Osteoblast (primary cell): ENCODE results near the gene CMPK1. TPM values are rescaled to one million over a fixed set of nuclear protein-coding genes. Genes with fewer than 3 reads are reported as not detected.
A peak's percentile ranks its signal among the peaks of the same experiment; 100 is the strongest.

ENCODE experiments used
- DNase-seq: peaks from one replicate; pipeline ENCODE4 v3.0.0; 2011; ENCODE audit warnings: low spot score, mixed read lengths; ENCODE audit not compliant: insufficient read length; ENCODE audit errors: missing footprints
- H2AFZ ChIP-seq: 2 replicates; pipeline ENCODE4 v1.6.0; 2011; ENCODE audit warnings: mild to moderate bottlenecking, low read length
- H3K27ac ChIP-seq: 2 replicates; pipeline ENCODE4 v1.5.1; 2011; ENCODE audit warnings: mild to moderate bottlenecking, low read depth, low read length, moderate library complexity
- H3K27me3 ChIP-seq: 2 replicates; pipeline ENCODE4 v1.6.0; 2012; ENCODE audit warnings: mild to moderate bottlenecking, control low read depth, inconsistent platforms, low read length, moderate library complexity; ENCODE audit not compliant: insufficient read depth
- H3K36me3 ChIP-seq: 2 replicates; pipeline ENCODE4 v1.5.1; 2011; ENCODE audit warnings: mild to moderate bottlenecking, low read length, control low read depth, moderate library complexity; ENCODE audit not compliant: insufficient read depth
- H3K4me1 ChIP-seq: 2 replicates; pipeline ENCODE4 v1.5.1; 2011; ENCODE audit warnings: mild to moderate bottlenecking, low read length, control low read depth, moderate library complexity; ENCODE audit not compliant: insufficient read depth
- H3K4me2 ChIP-seq: 2 replicates; pipeline ENCODE4 v1.6.0; 2011; ENCODE audit warnings: mild to moderate bottlenecking, low read length; ENCODE audit not compliant: insufficient read depth
- H3K4me3 ChIP-seq: fragments of 200-600 bp; sonication (generic); 3 replicates; pipeline ENCODE4 v1.5.1; 2012; ENCODE audit warnings: mild to moderate bottlenecking, low read length, inconsistent platforms; ENCODE audit not compliant: insufficient read depth
- H3K79me2 ChIP-seq: 2 replicates; pipeline ENCODE4 v1.6.0; 2012; ENCODE audit warnings: mild to moderate bottlenecking, low read length, control low read depth, inconsistent platforms; ENCODE audit not compliant: insufficient read depth
- H3K9me3 ChIP-seq: 2 replicates; pipeline ENCODE4 v1.5.1; 2011; ENCODE audit warnings: low read depth, low read length, control low read depth
- H4K20me1 ChIP-seq: 2 replicates; pipeline ENCODE4 v1.6.0; 2012; ENCODE audit warnings: mild to moderate bottlenecking, low read length, control low read depth; ENCODE audit not compliant: insufficient read depth
- CTCF ChIP-seq: IDR thresholded peaks from 2 replicates; pipeline ENCODE4 v1.5.1; 2011; ENCODE audit warnings: mild to moderate bottlenecking, low read depth, low read length, moderate library complexity; ENCODE audit errors: extremely low read depth
- total RNA-seq: library from RNA; depleted of rRNA; stranded (reverse); fragments of >200 nt; gene quantifications from 2 replicates; pipeline ENCODE4 v1.2.3, GENCODE V29; 2012

CMPK1 gene
- total RNA-seq, 1 donor: 111 TPM

DNA sequence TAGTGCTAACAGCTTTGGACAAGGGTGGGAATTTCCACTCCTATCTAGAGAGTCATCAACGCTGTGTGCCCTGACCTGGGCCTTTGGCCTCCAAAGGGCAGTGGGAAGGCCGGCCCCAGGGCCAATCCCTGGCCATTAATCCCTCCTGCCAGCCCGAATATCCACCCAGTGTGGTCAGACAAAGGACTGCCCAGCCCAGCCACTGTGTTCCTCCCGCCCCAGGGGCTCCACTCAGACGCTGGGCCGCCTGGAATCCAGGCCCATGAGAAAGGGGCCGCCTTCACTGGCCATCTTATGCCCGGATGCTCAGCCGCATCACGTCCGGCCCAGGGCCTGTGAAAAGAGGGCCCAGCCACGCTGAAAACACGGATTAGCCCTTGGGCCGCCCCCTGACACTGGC lies 78.8 kb downstream of the CMPK1 start:
- no peak overlapping the region for H3K4me2 ChIP-seq
- no peak overlapping the region for H2AFZ ChIP-seq
- peaks cover 40% of the 10 kb centered on the region for H3K4me1 ChIP-seq
- H3K27ac ChIP-seq: no peak overlapping the region
- H3K36me3 ChIP-seq: no peaks in the 10 kb centered on the region
- TF ChIP-seq CTCF: no peak
- no peaks in the 10 kb centered on the region for H3K9me3 ChIP-seq
- H3K27me3 ChIP-seq: peaks cover 21% of the 10 kb centered on the region
- no peak for DNase-seq
- H3K4me3 ChIP-seq: no peak overlapping the region
- no peaks in the 10 kb centered on the region for H3K79me2 ChIP-seq
- H4K20me1 ChIP-seq: no peaks in the 10 kb centered on the region

DNA sequence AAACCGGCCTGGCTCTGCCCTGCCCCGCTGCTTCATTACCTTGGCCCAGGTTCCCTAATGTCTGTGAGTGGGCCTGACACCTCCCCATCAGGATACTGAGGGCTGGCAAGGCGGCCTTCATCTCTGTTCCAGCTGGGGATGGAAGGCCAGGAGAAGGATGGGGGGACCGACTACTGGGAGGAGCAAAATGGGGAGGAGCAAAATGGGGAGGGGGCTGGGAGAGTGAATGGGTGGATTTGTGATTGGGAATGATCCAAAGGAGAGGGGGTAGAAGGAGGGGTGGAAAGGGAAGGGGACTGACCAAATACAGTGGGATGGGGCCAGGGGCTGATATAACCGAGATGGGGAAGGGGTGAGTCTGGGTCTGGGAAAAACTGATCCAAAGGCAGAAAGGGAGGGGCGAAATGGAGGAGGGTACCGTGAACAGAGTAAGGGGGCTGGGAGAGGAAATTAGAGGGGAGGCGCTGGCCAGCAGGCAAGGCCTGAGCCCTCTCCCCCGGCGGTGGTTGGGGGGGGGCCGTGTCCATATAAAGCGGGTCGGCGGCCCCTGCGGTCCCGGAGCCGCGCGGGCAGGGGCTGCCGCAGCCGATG lies 82.2 kb downstream of the CMPK1 start, which contains the start of gene FOXE3:
Gene FOXE3 (plus strand): TSS at position 558 of the 591 bp plus-strand sequence. CDS start 31 bp downstream, at position 589.
- no peak for TF ChIP-seq CTCF
- H3K79me2 ChIP-seq: no peaks in the 10 kb centered on the region
- no peaks in the 10 kb centered on the region for H4K20me1 ChIP-seq
- H3K27me3 ChIP-seq: peaks cover 36% of the 10 kb centered on the region
- H2AFZ ChIP-seq: peak within 1 kb of the TSS; percentile 80
- H3K4me2 ChIP-seq: peak within 1 kb of the TSS; percentile 51
- H3K4me3 ChIP-seq: peak within 1 kb of the TSS; percentile 47
- DNase-seq: peak; percentile 64
- H3K9me3 ChIP-seq: no peaks in the 10 kb centered on the region
- no peak within 1 kb of the TSS for H3K27ac ChIP-seq
- peaks cover 7% of the 10 kb centered on the region for H3K4me1 ChIP-seq
- no peaks in the 10 kb centered on the region for H3K36me3 ChIP-seq

DNA sequence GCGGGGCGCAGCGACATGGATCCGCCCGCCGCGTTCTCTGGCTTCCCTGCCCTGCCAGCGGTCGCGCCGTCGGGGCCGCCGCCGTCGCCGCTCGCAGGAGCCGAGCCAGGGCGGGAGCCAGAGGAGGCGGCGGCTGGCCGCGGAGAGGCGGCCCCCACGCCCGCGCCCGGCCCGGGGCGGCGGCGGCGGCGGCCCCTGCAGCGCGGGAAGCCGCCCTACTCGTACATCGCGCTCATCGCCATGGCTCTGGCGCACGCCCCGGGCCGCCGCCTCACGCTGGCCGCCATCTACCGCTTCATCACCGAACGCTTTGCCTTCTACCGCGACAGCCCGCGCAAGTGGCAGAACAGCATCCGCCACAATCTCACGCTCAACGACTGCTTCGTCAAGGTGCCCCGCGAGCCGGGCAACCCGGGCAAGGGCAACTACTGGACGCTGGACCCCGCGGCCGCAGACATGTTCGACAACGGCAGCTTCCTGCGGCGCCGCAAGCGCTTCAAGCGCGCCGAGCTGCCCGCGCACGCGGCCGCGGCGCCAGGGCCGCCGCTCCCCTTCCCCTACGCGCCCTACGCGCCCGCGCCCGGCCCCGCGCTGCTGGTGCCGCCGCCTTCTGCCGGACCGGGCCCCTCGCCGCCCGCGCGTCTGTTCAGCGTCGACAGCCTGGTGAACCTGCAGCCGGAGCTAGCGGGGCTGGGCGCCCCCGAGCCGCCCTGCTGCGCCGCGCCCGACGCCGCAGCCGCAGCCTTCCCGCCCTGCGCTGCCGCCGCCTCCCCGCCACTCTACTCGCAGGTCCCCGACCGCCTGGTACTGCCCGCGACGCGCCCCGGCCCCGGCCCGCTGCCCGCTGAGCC lies 83.0 kb downstream of the CMPK1 start:
- peak; percentile 81 for DNase-seq
- Histone ChIP-seq H4K20me1 (no peaks in the 10 kb centered on the region), H2AFZ (peak overlapping the region; percentile 80), H3K27me3 (peaks cover 36% of the 10 kb centered on the region), H3K27ac (no peak overlapping the region), H3K36me3 (no peaks in the 10 kb centered on the region), H3K4me1 (peaks cover 3% of the 10 kb centered on the region), H3K79me2 (no peaks in the 10 kb centered on the region), H3K4me3 (peak overlapping the region; percentile 47), H3K9me3 (no peaks in the 10 kb centered on the region), H3K4me2 (peak overlapping the region; percentile 51)
- no peak for TF ChIP-seq CTCF
